Stimulated activated CD4-positive, alpha-beta T cell treated with anti-CD3 and anti-CD28 coated beads, Interleukin-12 subunit alpha, Interleukin-12 subunit beta, amount 100 ng/mL, for 48 hours (primary cell): ENCODE results near the gene SERPINA1.
"Not testable (repeated sequence)": the region's sequence is repeated elsewhere in the genome, so short reads cannot be mapped to it uniquely, and the experiment has no call there.

Experiments
- DNase-seq, 3 donors: peaks; one replicate each; pipeline ENCODE4 v3.0.0-alpha.2; 2020; ENCODE audit warnings: low read depth in 2 of 3, low spot score in 1 of 3

Gene SERPINA1

DNA sequence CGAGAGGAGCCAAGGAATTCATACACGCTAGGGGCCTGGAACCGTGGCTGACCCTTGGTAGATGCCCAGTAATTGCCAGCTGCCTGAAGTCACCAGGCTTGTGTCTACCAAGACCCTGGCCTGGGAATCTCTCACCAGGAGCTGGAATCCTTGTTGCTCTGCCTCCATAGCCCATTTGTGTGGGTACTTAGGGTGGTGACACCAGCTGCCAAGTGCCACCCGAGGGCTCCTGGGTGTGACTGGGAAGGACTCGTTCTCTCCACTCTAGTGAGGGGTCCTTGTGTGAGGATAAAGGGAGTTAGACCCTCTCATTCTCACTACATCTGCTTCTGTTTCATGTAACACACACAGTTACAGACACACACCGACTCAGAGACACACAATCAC is 17.9 kb downstream of the SERPINA1 start:
- no peak for DNase-seq

DNA sequence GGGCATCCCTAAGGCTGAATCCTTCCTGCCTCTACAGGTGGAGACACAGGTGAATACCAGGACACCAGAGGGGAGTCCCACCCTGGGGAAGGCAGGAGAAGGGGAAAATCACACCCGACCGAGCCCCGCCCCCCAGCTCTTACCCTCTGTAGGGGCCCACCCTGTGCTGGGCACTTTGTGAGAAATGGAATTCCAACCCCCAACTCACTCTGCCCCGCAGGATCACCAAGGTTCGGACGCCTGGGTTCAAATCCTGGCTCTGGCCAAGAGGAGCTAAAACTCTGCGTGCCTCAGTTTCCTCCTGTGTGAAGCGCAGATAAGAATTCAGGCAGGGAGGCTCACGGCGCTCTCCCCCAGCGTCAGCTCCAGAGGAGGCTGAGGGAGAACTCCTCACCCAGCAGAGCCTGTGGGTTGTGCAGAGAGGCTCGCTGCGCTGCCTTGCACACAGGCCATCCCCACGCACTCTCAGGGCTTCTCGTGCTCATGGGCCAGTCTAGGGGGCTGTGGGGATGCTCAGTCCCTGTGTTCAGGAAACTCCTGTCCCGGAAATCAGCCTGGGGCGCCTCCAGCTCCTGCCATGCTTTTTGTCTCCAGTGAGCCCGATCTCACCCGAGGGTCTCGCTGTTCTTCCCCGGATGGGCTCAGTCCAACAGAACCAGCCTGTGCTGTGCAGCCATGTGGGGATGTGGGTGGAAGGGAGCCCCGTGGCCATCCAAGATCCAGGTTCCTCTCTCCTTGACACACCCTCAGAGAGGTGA is 18.5 kb downstream of the SERPINA1 start:
- not testable (repeated sequence) for DNase-seq

DNA sequence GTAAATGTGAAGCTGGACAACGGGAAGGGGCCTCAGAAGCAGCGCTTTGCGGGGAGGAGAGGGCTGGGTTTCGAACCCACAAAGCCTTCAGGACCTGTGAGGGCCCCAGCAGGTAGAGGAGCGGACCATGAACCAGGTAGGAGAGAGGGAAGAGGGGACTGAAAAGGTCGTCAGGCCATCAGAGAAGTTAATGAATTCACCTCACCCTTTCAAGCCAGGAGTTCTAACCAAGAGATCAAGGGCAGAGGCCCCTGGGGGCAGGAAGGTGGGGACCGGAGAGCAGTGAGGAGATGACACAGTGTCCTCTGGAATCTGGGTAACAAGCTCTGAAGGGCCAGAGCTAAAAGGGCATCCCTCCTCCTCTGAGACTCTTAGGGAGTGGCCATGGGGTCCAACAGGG is 19.4 kb downstream of the SERPINA1 start:
- DNase-seq, result no peak

DNA sequence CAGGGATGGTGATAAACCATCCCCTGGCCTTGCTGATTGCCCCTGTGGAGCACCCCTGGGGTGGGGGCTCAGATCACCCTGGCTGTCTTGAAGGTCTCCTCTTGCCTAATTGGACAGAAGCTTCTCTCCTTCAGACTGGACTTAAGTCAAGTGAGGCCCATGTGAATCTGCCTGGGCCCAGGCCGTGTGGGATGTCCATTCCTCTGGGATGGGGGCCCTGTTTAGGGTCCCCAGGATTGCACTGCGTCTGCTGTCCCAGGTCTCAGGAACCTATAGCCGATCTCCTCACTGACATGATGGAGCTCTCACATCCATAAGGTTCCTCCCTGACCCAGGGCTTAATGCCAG is 20.2 kb downstream of the SERPINA1 start:
- no peak for DNase-seq

DNA sequence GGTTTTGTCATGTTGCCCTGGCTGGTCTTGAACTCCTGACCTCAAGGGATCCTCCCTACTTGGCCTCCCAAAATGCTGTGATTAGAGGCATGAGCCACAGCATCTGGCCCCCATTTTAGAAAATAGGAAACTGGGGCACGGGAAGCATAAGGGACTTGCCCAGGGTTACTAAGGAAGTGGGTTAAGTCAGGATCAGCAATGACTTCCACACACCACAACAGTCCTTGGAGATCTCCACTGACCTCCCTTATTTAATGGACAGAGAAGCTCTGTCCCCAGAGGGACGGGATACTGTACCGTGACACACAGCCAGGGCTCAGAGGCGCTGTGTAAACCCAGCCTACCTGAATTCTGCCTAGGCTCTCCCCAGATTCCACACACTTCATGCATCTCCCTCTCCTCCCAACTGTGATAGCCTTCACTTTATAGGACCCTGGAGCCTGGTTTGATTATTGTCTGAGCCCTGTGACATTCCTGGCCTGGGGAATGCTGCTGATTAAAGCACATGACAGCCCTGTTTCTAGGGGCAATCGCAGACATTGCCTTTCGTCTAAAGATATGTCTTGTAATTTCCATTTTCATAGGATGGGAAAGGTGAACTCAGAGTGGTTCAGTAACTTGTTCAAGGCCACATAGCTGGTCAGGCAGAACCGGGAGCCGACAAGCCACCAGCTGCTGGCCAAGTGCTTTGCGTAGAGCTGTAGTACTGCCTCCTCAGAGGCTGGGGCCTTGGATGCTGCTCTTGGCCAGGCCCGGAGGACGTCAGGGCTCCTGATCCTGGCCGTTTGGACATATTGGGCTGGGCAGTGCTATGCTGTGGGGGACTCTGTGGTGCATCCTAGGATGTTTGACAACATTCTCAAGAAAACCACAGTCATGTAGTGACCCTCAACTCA is 20.8 kb downstream of the SERPINA1 start:
- DNase-seq, result no peak

DNA sequence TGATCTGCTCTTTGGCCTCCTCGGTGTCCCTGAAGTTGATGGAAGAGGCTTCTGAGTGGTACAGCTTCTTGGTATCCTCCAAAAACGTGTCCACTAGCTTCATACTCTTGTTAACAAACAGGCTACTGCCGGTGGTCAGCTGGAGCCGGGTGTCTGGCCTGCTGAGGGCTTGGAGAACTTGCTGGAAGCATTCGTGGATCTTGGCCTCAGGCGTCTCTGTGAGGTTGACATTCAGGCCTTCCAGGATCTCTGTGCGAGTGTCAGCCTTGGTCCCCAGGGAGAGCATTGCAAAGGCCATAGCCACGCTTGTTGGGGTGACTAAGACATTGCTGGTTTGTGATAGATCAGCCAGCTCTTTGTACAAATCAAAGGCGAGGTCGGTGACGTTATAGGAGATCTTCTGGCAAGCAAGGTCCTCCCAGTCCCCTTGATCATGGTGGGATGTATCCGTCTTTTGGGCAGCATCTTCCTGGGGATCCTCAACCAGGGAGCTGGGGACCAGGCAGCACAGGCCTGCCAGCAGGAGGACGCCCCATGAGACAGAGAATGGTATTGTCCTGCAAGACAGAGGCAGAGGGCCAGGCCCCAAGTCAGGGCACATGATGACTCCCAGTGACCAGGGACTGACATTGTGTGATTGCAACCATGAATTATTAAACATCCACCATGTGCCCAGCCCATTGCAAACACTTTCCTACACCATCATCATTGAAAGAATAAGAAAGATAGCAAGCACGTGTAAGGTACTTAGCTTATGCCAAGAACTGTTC is 22.1 kb downstream of the SERPINA1 start, which contains the start of gene SERPINA2:
Gene SERPINA2, minus strand, starts transcription at position 553 of the 770 bp plus-strand sequence.
- no peak for DNase-seq

DNA sequence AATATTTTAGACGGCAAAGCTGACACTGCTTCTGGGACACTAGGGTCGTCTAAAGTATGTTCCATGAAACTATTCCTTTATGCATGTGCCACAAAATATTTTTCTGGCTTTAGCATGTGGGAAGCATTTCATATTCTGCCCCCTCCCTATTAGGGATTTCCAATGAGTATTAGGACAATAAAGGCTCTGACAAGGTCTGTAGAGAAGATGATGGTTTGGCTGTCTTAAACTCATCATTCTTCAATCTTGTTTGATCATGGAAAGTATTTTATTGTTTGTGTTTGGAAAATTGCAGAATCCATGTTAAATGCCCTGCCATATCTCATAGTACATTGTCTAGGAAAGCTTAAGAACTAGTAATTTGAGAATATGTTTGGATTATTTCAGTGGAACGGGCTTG is 22.8 kb downstream of the SERPINA1 start:
- no peak for DNase-seq

DNA sequence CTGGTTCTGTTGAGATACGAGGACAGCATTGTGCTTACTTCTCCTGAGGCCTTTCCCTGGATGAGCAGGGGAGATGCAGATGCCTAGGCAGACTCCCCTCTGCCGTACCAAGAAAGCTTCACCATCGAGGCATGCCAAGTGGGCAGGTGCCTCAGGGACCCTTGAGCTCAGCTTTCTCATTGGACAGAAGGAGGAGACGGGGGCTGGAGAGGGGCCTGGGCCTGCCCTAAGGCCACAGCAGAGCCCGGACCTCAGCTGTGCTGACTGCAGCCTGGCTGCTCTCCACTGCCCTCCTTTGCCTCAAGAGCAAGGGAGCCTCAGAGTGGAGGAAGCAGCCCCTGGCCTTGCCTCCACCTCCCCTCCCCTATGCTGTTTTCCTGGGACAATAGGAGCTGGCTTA is 23.4 kb downstream of the SERPINA1 start:
- DNase-seq, result no peak

DNA sequence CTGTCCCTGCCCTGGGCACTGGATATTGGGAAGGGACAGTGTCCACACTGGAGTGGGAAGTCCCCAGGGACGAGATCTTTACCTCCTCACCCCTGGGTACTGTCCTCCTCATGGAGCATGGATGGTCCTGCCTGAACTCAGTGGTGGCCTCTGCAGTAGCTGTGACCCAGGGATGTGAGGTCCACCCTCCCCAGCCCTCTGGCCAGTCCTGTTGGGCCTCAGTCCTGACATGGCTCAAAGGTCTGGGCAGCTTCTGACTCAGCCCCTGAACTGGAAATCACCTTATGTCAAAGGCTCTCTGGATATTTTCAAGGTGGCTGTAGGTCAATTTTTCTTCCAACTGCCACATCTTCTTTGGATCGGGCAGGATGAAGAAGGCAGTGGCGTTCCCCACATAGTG is 24.4 kb downstream of the SERPINA1 start:
- DNase-seq, result no peak

DNA sequence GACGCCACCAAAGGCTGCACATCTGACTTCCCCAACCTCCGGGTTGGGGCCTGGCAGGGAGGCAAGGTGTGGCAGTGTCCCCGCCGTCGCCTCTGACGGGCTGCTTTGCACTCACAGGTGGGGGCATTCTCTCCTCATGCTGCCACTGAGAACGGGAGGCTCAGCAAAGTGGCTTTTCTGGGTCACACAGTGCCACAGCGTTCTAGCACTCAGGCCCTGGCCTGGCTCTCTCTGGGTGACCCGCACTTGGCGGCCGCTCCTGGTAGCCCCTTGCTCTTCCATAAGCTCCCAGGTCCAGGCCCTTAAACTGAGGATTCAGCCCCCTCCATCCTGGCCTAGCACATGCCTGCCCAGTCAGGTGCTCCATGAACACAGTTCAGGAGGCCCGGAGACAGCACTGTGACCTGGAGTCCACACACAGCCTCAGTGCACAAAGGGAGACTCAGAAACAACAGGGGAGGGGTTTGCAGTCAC is 25.2 kb downstream of the SERPINA1 start:
- DNase-seq, result no peak

DNA sequence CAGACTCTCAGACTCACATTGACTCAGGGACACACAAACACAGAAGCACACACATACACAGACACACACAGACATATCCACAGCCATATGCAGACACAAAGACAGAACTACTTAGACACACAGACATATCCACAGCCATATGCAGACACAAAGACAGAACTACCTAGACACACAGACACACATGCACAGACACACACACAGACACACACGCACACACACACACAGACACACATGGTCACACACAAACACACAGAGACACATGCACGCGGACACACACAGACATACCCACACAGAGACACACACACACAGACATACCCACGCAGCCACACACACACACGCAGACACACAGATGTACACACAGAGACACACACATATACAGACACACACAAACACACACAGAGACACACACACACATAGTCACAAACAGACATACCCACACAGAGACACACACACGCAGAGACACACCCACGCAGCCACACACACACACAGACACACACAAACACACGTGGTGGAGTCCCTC is 25.7 kb downstream of the SERPINA1 start:
- DNase-seq, result no peak

DNA sequence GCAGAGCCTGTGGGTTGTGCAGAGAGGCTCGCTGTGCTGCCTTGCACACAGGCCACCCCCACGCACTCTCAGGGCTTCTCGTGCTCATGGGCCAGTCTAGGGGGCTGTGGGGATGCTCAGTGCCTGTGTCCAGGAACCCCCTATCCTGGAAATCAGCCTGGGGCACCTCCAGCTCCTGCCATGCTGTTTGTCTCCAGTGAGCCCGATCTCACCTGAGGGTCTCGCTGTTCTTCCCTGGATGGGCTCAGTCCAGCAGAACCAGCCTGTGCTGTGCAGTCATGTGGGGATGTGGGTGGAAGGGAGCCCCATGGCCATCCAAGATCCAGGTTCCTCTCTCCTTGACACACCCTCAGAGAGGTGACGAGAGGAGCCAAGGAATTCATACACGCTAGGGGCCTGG is 26.7 kb downstream of the SERPINA1 start:
- no peak for DNase-seq

DNA sequence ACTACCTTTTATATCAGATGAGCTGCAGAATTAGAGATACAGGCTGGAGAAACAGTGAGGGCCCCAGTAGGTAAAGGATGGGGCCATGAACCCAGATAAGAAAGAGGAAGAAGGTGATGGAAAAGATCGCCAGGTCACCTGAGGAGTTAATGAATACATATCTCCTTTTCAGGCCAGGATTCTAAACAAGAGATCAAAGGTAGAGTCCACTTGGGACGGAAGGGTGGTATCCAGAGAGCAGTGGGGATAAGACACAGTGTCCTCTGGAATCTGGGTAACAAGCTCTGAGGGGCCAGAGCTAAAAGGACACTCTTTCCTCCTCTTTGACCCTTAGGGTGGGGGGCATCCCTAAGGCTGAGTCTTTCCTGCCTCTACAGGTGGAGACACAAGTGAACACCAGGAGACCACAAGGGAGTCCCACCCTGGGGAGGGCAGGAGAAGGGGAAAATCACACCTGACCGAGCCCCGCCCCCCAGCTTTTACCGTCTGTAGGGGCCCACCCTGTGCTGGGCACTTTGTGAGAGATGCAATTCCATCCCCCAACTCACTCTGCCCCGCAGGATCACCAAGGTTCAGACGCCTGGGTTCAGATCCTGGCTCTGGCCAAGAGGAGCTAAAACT is 27.3 kb downstream of the SERPINA1 start:
- no peak for DNase-seq

DNA sequence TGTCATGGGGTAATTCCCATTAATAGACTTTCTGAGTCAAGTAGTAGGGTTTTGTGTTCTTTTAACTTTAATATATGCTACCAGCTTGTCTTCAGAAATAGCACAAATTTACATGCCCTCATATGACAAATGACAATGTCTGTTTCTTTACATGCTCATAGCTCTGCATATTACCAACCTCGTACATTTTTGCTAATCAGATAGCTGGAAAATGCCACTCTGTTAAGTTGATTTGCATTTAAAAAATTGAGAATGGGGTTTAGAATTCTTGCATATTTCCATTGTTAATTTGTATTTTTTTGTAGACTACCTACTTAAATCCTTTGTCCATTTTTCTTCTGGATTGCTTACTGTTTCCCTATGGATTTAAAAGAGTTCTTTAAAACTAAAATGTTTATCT is 31.2 kb downstream of the SERPINA1 start:
- DNase-seq, result no peak

DNA sequence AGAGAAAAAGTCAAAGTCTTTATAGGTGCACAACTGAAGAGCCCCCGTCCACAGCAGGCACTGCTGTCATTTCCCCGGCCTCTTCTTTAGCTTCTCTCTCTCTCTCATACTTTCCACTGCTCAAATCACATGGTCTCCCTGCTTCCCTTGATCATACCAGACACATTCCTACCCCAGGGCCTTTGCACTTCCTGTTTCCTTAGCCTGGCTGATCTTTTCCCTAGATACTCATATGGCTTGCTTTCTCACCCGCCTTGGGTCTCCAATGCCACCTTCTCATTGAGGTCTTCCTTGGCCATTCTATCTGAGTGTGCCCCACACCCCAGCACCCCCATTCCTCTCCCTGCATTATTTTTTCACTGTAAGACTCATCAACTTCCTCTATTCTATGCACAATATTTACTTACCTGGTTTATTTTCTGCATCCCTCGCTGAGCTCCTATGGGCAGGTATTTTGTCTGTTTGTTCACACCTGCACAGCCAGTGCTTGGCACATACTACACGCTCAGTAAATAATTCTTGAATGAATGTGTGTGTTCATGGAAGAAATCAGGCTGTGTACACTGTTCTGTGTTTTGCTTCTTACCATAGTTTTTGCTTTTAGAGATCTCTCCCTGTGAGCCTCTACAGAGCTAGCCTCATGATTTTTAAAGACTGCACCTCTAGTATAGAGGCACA is 31.9 kb downstream of the SERPINA1 start:
- DNase-seq, result no peak

DNA sequence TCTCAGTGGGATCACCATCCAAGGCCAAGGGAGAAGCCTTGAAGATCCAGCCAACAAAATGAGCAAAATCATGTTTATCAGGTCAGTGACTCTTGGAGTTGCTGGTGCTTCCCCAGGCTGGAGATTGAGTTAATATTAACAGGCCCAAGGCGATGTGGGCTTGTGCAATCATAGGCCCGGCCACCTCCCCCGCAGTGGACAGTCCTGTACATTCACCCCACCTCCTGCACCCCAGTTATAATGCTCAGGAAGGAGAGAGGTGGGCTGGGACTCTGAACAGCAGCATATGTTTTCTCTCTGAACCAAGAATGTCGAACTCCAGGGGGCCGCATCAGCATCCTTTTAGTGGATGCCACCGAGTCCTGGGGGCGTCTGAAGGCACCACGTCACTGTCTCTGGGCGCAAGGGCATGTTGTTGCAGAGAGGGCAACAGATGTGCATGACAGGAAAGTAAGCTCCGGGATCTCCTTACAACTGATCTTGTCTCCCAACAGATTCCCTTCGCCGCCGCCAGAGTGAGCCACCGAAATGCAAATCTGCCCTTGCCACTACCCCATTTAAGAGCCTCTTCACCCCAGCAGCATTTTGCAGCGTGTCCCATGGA is 33.1 kb downstream of the SERPINA1 start:
- no peak for DNase-seq

DNA sequence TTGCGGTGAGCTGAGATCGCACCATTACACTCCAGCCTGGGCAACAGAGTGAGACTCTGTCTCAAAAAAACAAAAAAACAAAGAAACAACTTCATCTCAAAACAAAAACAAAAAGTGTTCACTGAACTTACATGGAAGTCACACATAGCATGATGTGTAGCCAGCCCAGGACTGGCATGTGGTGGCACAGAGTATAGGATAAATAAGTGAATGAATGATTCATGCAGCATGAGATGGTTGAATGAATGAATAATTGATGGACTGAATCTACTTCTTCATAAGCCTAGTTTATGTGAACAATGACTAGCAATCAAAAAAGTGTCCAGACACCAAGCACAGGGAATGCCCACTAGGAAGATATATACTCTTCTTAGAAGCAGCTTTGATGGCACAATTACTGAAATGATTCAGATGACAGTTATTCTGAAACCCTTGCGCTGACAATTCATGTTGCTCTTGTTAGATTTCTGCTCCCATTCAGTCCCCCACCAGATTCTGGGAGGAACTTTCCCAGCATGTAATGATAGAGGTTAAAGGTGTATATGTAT is 33.7 kb downstream of the SERPINA1 start:
- no peak for DNase-seq

DNA sequence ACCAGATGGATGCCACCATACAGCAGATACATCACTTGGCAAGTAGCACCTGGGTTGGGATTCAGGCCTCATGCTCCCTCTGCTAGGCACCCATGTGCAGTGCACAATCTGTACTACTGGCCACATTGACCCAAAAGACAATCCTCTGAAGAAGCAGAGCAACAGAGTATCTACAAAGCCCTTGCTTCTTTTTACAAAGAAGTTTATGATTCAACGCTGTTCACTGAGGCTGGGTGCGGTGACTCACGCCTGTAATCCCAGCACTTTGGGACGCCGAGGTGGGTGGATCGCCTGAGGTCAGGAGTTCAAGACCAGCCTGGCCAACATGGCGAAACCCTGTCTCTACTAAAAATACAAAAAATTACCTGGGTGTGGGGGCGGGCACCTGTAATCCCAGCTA is 34.2 kb downstream of the SERPINA1 start:
- DNase-seq, result not testable (repeated sequence)

DNA sequence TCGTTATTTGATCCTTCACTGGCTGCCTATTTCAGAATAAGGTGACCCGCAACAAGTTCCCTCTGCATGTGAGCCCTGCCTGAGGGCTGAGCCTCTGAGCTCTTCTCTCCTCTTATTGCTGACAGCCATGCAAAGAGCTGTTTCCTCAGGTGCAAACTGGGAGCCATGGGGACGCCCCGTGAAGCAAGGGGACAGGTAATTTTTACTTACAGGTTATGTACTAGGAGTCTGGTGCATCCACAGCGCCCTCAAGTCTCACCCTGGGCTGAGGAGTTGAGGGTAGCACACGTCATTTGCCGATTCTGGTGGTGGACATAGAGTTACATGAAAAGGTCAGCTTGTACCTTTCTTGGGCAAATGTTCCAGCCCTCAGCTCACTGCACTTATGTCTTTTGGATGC is 39.1 kb downstream of the SERPINA1 start:
- DNase-seq, result no peak

DNA sequence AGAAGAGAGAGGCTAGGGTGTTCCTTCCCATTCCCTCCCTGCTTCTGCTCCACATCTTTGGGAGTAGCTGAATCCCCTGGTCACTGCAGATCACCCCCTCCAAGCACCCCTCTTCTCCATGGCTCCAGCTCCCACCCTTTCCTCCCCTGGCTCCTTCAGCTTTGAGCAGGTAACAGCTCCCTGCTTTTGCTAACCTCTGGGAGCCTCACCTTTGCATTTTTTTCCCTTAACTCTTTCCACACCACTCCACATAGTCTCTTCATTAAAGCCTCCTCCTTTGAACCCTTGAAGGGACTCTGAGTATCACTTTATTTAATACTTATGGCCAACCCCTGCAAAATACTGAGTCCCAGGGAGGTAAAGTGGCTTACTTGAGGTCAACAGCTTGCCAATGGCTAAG is 39.6 kb downstream of the SERPINA1 start:
- no peak for DNase-seq
